ENCODE measurements around the gene DNAJA4. TPM values are rescaled to one million over a fixed set of nuclear protein-coding genes. Genes with fewer than 3 reads are reported as not detected.

The DNAJA4 gene
- total RNA-seq, 2 donors from 2014 or later: 30.2 to 49.9 TPM

GRCh38 chr15:78280319-78281072, 16.1 kb downstream of the DNAJA4 start:
- Mint-ChIP-seq H3K9me3 (no peaks in the 10 kb centered on the region), H3K36me3 (ENCODE audit: low read depth) (peaks cover 92% of the 10 kb centered on the region), H3K4me1 (no peaks in the 10 kb centered on the region), H3K4me3 (no peak overlapping the region), H3K27me3 (no peaks in the 10 kb centered on the region), H3K27ac (no peak overlapping the region)
- no peak for ATAC-seq (replicated peaks)

DNA sequence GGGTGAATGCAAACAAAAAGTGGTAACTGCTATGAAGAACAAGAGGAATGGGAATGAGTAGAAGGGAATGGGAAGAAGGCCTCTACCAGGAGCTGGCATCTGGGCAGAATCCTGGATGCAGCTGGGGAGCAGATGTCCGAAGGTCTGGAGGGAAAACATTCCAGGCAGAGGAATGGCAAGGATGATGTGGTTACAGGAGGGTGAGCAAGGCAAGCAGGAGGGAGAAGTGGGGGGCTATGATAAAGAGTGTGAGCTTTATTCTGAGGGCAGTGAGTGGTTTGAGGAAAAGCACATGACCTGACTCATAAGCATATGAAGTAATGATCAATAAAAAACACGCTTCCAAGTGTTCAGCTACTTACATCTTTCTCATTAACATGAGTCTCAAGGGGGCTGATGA, 18.0 kb downstream of the DNAJA4 start:
- Mint-ChIP-seq H3K27ac (peak overlapping the region; percentile 7), H3K4me3 (no peak overlapping the region), H3K4me1 (no peaks in the 10 kb centered on the region), H3K36me3 (ENCODE audit: low read depth) (peaks cover 93% of the 10 kb centered on the region), H3K27me3 (no peaks in the 10 kb centered on the region), H3K9me3 (no peaks in the 10 kb centered on the region)
- ATAC-seq (replicated peaks): no peak

DNA sequence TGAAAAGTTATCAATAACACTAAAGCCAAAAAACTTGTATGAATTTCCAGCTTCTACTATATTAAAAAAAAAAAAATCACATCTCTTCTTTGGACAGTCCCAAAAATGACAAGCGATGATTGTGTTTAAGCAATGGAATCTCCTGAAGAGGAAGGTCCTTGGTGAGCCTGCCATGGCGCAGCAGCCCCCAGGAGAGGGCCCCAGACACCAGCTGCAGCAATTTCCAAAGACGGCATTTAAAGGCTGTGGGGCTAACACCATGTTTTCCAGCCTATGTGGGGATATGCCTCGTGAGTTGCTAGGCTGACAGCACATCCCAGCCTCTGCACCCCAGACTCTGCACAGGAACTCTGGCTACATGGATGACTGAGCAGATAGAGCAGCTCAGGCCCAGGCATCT, 20.4 kb downstream of the DNAJA4 start:
- no peaks in the 10 kb centered on the region for H3K27me3 Mint-ChIP-seq
- ATAC-seq (replicated peaks): no peak
- peaks cover 97% of the 10 kb centered on the region for H3K36me3 Mint-ChIP-seq (ENCODE audit: low read depth)
- no peaks in the 10 kb centered on the region for H3K9me3 Mint-ChIP-seq
- no peak overlapping the region for H3K4me3 Mint-ChIP-seq
- no peaks in the 10 kb centered on the region for H3K4me1 Mint-ChIP-seq
- no peak overlapping the region for H3K27ac Mint-ChIP-seq

- Mint-ChIP-seq H3K9me3 (no peaks in the 10 kb centered on the region), H3K36me3 (ENCODE audit: low read depth) (peaks cover 97% of the 10 kb centered on the region), H3K4me3 (no peak overlapping the region), H3K27me3 (no peaks in the 10 kb centered on the region), H3K27ac (no peak overlapping the region), H3K4me1 (no peaks in the 10 kb centered on the region)
- ATAC-seq (replicated peaks): no peak
Observed at GRCh38 chr15:78290222-78290621, 25.9 kb downstream of the DNAJA4 start.

GRCh38 chr15:78291052-78291451, 26.7 kb downstream of the DNAJA4 start:
- Mint-ChIP-seq H3K27me3 (no peaks in the 10 kb centered on the region), H3K9me3 (no peaks in the 10 kb centered on the region), H3K36me3 (ENCODE audit: low read depth) (peaks cover 92% of the 10 kb centered on the region), H3K4me3 (no peak overlapping the region), H3K27ac (no peak overlapping the region), H3K4me1 (no peaks in the 10 kb centered on the region)
- ATAC-seq (replicated peaks): no peak

- H3K36me3 Mint-ChIP-seq (ENCODE audit: low read depth): peaks cover 85% of the 10 kb centered on the region
- H3K4me3 Mint-ChIP-seq: no peak overlapping the region
- H3K9me3 Mint-ChIP-seq: no peaks in the 10 kb centered on the region
- H3K27ac Mint-ChIP-seq: no peak overlapping the region
- no peaks in the 10 kb centered on the region for H3K27me3 Mint-ChIP-seq
- ATAC-seq (replicated peaks): no peak
- no peaks in the 10 kb centered on the region for H3K4me1 Mint-ChIP-seq
Observed at GRCh38 chr15:78291698-78292097, 27.3 kb downstream of the DNAJA4 start.

- Mint-ChIP-seq H3K27ac (no peak overlapping the region), H3K4me1 (no peaks in the 10 kb centered on the region), H3K4me3 (no peak overlapping the region), H3K27me3 (no peaks in the 10 kb centered on the region), H3K9me3 (no peaks in the 10 kb centered on the region), H3K36me3 (ENCODE audit: low read depth) (peaks cover 80% of the 10 kb centered on the region)
- ATAC-seq (replicated peaks): no peak
Observed at GRCh38 chr15:78292219-78292618, 27.9 kb downstream of the DNAJA4 start.

GRCh38 chr15:78299101-78299930, 35.0 kb downstream of the DNAJA4 start, which contains the start of gene SKIC8:
SKIC8 (minus strand) TSS chr15:78299609; CDS start chr15:78295686, 3,923 bp downstream.
- Mint-ChIP-seq H3K4me1 (peaks cover 4% of the 10 kb centered on the region), H3K4me3 (peak within 1 kb of the TSS; percentile 99), H3K9me3 (no peaks in the 10 kb centered on the region), H3K27me3 (no peaks in the 10 kb centered on the region), H3K27ac (peak within 1 kb of the TSS; percentile 97), H3K36me3 (ENCODE audit: low read depth) (peaks cover 17% of the 10 kb centered on the region)
- peak; percentile 97 for ATAC-seq (replicated peaks)

GRCh38 chr15:78301326-78301725, 37.0 kb downstream of the DNAJA4 start:
- Mint-ChIP-seq H3K9me3 (no peaks in the 10 kb centered on the region), H3K27ac (no peak overlapping the region), H3K36me3 (ENCODE audit: low read depth) (peaks cover 5% of the 10 kb centered on the region), H3K27me3 (no peaks in the 10 kb centered on the region), H3K4me1 (peaks cover 4% of the 10 kb centered on the region), H3K4me3 (peak overlapping the region; percentile 31)
- no peak for ATAC-seq (replicated peaks)

DNA sequence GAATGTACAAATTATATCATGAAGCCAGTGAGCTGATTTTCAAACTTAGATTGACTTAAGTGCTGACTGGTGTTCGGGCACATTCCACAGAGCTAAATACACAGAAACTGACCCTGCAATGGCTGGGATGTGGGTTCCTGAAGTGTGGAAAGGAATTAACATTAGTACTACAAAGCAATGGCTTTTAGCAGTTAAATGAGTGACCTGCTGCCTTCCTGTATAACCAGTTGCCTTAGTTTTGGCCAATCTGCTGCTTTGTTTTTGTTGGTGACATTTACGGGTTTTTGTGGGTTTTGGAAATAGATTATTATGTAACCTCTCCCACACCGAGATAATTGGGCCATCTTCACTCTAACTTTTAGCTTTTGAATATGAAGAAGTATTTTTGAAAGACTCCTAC, 37.5 kb downstream of the DNAJA4 start:
- peak overlapping the region; percentile 31 for H3K4me3 Mint-ChIP-seq
- ATAC-seq (replicated peaks): no peak
- peaks cover 4% of the 10 kb centered on the region for H3K4me1 Mint-ChIP-seq
- H3K36me3 Mint-ChIP-seq (ENCODE audit: low read depth): peaks cover 5% of the 10 kb centered on the region
- H3K27ac Mint-ChIP-seq: no peak overlapping the region
- H3K27me3 Mint-ChIP-seq: no peaks in the 10 kb centered on the region
- no peaks in the 10 kb centered on the region for H3K9me3 Mint-ChIP-seq

DNA sequence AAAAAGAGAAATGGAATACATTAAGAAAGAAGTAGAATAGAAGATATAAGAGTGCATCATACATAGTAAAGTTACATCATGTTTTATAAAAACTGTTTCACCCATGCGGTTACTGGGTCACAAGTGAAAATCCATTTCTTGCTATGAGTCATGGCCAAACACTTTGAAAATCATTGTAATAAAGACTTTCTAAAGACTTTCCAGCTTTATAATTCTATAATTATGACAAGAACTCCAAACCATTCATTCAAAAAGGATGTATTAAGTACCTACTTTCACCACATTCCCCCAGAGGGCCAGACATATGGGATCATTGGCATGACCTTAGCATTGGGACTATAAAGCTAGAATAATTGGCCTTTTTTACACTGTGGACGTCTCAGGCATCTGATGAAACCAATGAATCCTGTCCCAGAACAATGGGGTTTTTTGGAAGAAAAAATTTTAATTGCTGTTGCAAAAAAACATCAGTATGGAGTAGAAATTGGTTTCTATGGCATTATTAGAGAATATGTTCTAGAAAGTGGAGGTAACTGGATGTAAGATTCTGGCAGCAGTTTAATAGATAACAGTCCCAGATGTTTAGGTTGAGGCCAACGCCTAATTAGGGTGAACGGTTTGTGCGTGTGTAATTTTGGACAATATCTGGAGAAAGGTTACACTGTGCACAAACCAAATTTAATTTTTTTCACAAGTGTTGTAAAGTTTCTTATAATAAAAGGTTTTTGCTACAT, 38.4 kb downstream of the DNAJA4 start:
- no peak overlapping the region for H3K4me3 Mint-ChIP-seq
- H3K4me1 Mint-ChIP-seq: peaks cover 4% of the 10 kb centered on the region
- no peaks in the 10 kb centered on the region for H3K27me3 Mint-ChIP-seq
- H3K27ac Mint-ChIP-seq: peak overlapping the region; percentile 32
- peaks cover 5% of the 10 kb centered on the region for H3K36me3 Mint-ChIP-seq (ENCODE audit: low read depth)
- ATAC-seq (replicated peaks): peak; percentile 20
- no peaks in the 10 kb centered on the region for H3K9me3 Mint-ChIP-seq

DNA sequence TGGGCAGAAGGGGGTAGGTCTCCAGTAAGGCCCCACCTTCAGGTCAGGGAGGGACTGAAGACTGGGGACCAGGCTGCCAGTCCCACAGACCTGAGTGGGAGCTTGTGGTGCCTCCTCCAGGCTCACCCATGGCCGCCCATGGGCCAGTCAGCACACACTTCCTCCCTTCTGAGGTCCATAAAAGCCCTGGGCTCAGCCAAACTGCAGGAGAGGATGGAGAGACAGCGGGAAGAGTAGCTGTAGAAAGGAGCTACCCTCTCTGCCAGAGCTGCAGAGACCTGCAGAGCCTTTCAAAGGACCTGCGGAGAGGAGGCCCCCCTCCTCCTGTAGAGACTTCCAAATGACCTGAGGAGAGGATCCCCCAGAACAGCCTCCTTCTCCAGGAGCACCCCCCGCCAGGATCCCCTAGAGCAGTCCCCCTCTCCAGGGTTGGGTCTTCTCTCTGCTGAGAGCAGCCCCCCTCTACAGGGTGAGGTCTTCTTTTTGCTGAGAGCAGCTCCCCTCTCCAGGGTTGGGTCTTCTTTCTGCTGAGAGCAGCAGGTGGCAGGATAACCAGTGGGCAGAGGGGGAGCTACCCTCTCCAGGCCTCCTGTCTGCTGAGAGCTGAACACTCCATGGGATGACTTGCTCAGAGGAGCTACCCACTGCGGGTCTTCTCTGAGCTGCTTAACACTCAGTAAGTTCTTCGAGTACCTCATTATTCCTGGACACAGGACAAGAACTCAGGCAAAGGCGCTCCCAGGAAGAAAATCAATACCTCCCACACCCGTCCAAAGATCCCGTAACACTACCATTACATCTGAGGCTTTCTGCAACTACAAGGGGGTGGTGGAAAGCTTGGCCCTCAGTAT, 40.1 kb downstream of the DNAJA4 start:
- peaks cover under 1% of the 10 kb centered on the region for H3K36me3 Mint-ChIP-seq (ENCODE audit: low read depth)
- no peaks in the 10 kb centered on the region for H3K4me1 Mint-ChIP-seq
- H3K4me3 Mint-ChIP-seq: no peak overlapping the region
- ATAC-seq (replicated peaks): no peak
- no peaks in the 10 kb centered on the region for H3K9me3 Mint-ChIP-seq
- peaks cover 4% of the 10 kb centered on the region for H3K27me3 Mint-ChIP-seq
- H3K27ac Mint-ChIP-seq: no peak overlapping the region

- Mint-ChIP-seq H3K4me1 (no peaks in the 10 kb centered on the region), H3K4me3 (no peak overlapping the region), H3K36me3 (ENCODE audit: low read depth) (no peaks in the 10 kb centered on the region), H3K27ac (no peak overlapping the region), H3K9me3 (no peaks in the 10 kb centered on the region), H3K27me3 (peaks cover 7% of the 10 kb centered on the region)
- no peak for ATAC-seq (replicated peaks)
Observed at GRCh38 chr15:78306176-78306774, 41.9 kb downstream of the DNAJA4 start.

Data from activated T-helper 17 cell treated with anti-CD3 and anti-CD28 coated beads, Interleukin-2, amount 50 U/mL, for 72 hours (primary cell).